ENCODE data around the gene ZIC2. TPM values are rescaled to one million over a fixed set of nuclear protein-coding genes. Genes with fewer than 3 reads are reported as not detected.

ZIC2 gene
- total and polyA plus RNA-seq, 2 of the 4 experiments (the other 2 are of a cell fraction) = not detected

- no peak overlapping the region for H3K9ac ChIP-seq (ENCODE audit: low read depth, low read length)
- H4K8ac ChIP-seq (ENCODE audit: low read depth in 2 of 2, low read length in 2 of 2) = no peak overlapping the region
- H3K14ac ChIP-seq (replicated peaks; ENCODE audit: low read depth, low read length) = no peak overlapping the region
- no peak overlapping the region for H2BK15ac ChIP-seq (ENCODE audit: low read depth, low read length)
- ATAC-seq (ENCODE audit: low read depth) (no peak), DNase-seq (no peak)
- H3K56ac ChIP-seq (ENCODE audit: extremely low read depth, insufficient read depth, low read length) = no peak overlapping the region
- H3K4me1 ChIP-seq (ENCODE audit: control insufficient read depth, insufficient read depth, low read length) = no peaks in the 10 kb centered on the region
- no peak overlapping the region for H3K27ac ChIP-seq (ENCODE audit: insufficient read depth, low read length)
- no peak overlapping the region for H3K4me3 ChIP-seq (ENCODE audit: insufficient read depth, low read depth, low read length)
- no peak overlapping the region for H2BK20ac ChIP-seq (ENCODE audit: low read depth, low read length)
- no peak overlapping the region for H4K5ac ChIP-seq (ENCODE audit: low read depth, low read length)
- peaks cover 40% of the 10 kb centered on the region for H3K9me3 ChIP-seq (ENCODE audit: control insufficient read depth, insufficient read depth, low read length)
- H3K27me3 ChIP-seq (ENCODE audit: control insufficient read depth, insufficient read depth, low read length) = peaks cover 97% of the 10 kb centered on the region
- 0 out of 2 replicates have a peak, but pooled peaks cover 3% of the 10 kb centered on the region for H3K9me1 ChIP-seq (ENCODE audit: insufficient read depth, low read length)
- no peak overlapping the region for H2BK120ac ChIP-seq (ENCODE audit: low read depth, low read length)
- H3K36me3 ChIP-seq (ENCODE audit: control insufficient read depth, insufficient read depth, low read length) = no peaks in the 10 kb centered on the region
- in situ Hi-C loops (cut with MboI; ENCODE audit: low sequenced_read_pairs) (loop anchor here (10.0 kb wide), 1 partner anchor 247 kb away; no protein-coding TSS in a partner anchor), dilution Hi-C loops (cut with HindIII; ENCODE audit: low sequenced_read_pairs, unreplicated experiment) (no loop called here), intact Hi-C loops (cut with micrococcal nuclease) (loop anchor here (5.0 kb wide), 1 partner anchor 250 kb away; no protein-coding TSS in a partner anchor)
- no peak overlapping the region for H2AK9ac ChIP-seq (replicated peaks; ENCODE audit: low read depth, low read length, poor library complexity)
- no peak overlapping the region for H3K23ac ChIP-seq (ENCODE audit: low read depth, low read length)
- CTCF ChIA-PET = interaction anchor here (0.8 kb wide), 1 partner anchor 9 kb away, joined by 3 read pairs; no protein-coding TSS in a partner anchor
- no peak overlapping the region for H3K18ac ChIP-seq (ENCODE audit: low read depth, low read length)
- no peak overlapping the region for H3K4me2 ChIP-seq (ENCODE audit: low read depth, low read length)
- H4K20me1 ChIP-seq (ENCODE audit: insufficient read depth, low read length) = peaks cover 22% of the 10 kb centered on the region
- no peaks in the 10 kb centered on the region for H3K79me1 ChIP-seq (ENCODE audit: low read depth in 1 of 2, low read length in 2 of 2)
- BruUV-seq (replicated peaks) = no TSS peak
- H4K91ac ChIP-seq (ENCODE audit: insufficient read depth, low read depth, low read length) = no peak overlapping the region
- no CpG with 5 or more reads among the region's 20 CpGs for WGBS, 2 experiments (ENCODE audit: extremely low coverage in 2 of 2, insufficient read length in 1 of 2)
- H2AK5ac ChIP-seq (ENCODE audit: low read depth, low read length) = no peak overlapping the region
- no peak overlapping the region for H2AFZ ChIP-seq (replicated peaks; ENCODE audit: low read length, poor library complexity)
- H2BK5ac ChIP-seq (ENCODE audit: low read depth, low read length, poor library complexity, severe bottlenecking) = no peak overlapping the region
- POLR2A ChIA-PET (ENCODE audit: unreplicated experiment) = no interaction called here
- no peak overlapping the region for H3K4ac ChIP-seq (ENCODE audit: low read depth, low read length)
- TF ChIP-seq POLR2A (IDR thresholded peaks at IDR 0.05; ENCODE audit: low read depth, low read length) (no peak), ELK1 (IDR thresholded peaks at IDR 0.05; ENCODE audit: borderline replicate concordance, low read depth, low read length) (no peak), BHLHE40 (IDR thresholded peaks at IDR 0.05; ENCODE audit: low read depth, low read length) (no peak), MAZ (IDR thresholded peaks at IDR 0.05; ENCODE audit: borderline replicate concordance, low read depth, low read length) (no peak), RFX5 (IDR thresholded peaks at IDR 0.05; ENCODE audit: low read depth, low read length) (no peak), MAFK (IDR thresholded peaks at IDR 0.05; ENCODE audit: low read depth, low read length) (no peak), RCOR1 (IDR thresholded peaks at IDR 0.05; ENCODE audit: insufficient replicate concordance, low read length) (no peak), CTCF (conservative IDR thresholded peaks at IDR 0.05; ENCODE audit: low read depth, low read length) (no peak), CEBPB (IDR thresholded peaks at IDR 0.05; ENCODE audit: low read depth, low read length) (no peak), USF2 (IDR thresholded peaks at IDR 0.05; ENCODE audit: low read depth, low read length) (no peak), NFE2L2 (IDR thresholded peaks at IDR 0.05; ENCODE audit: low read depth, low read length) (no peak), RAD21 (IDR thresholded peaks at IDR 0.05; ENCODE audit: low read length) (no peak), MXI1 (IDR thresholded peaks at IDR 0.05; ENCODE audit: borderline replicate concordance, low read depth, low read length) (no peak), FOS (IDR thresholded peaks at IDR 0.05; ENCODE audit: low read depth, low read length) (no peak), CHD1 (IDR thresholded peaks at IDR 0.05; ENCODE audit: low read depth, low read length) (no peak)
These were observed 5.8 kb downstream of the ZIC2 start for GRCh38 chr13:99987154-99988019.

Measured in IMR-90 (cell line).